NT2/D1 (cell line): ENCODE results near the gene INAVA.

Experiments used
- SUZ12 ChIP-seq: IDR thresholded peaks from 2 replicates; pipeline ENCODE4 v1.6.1; 2011; ENCODE audit not compliant: insufficient read length, insufficient read depth; ENCODE audit errors: extremely low read depth
- YY1 ChIP-seq: IDR thresholded peaks from 2 replicates; pipeline ENCODE4 v1.6.1; 2011; ENCODE audit not compliant: insufficient read length, insufficient read depth

GRCh38 chr1:200962631-200963030, 67.9 kb downstream of the INAVA start:
- no peak for TF ChIP-seq YY1
- TF ChIP-seq SUZ12: no peak
